ENCODE results near the gene FGFR2. TPM values are rescaled to one million over a fixed set of nuclear protein-coding genes. Genes with fewer than 3 reads are reported as not detected.

The FGFR2 gene
- total and polyA plus RNA-seq, 9 donors: 0.42 to 18.2 (median 1.9) TPM

- DNase-seq: no peak
- 63% methylated on average over 4 of the region's 5 CpGs for WGBS (ENCODE audit: insufficient coverage)
- Histone ChIP-seq H3K9me3 (replicated peaks; ENCODE audit: control insufficient read depth, low read depth, low read length) (no peaks in the 10 kb centered on the region), H3K4me1 (ENCODE audit: control insufficient read depth, insufficient read depth, low read length) (no peaks in the 10 kb centered on the region), H3K4me3 (ENCODE audit: low read length) (no peak overlapping the region), H3K36me3 (ENCODE audit: control insufficient read depth, insufficient read depth, low read length) (no peaks in the 10 kb centered on the region), H3K27ac (ENCODE audit: low read length) (no peak overlapping the region), H3K27me3 (ENCODE audit: control insufficient read depth, insufficient read depth, low read length) (no peaks in the 10 kb centered on the region)
Observed at GRCh38 chr10:121442086-121442935, 155.9 kb downstream of the FGFR2 start.

- no peak for DNase-seq
- Histone ChIP-seq H3K27me3 (ENCODE audit: control insufficient read depth, insufficient read depth, low read length) (no peaks in the 10 kb centered on the region), H3K9me3 (replicated peaks; ENCODE audit: control insufficient read depth, low read depth, low read length) (no peaks in the 10 kb centered on the region), H3K4me1 (ENCODE audit: control insufficient read depth, insufficient read depth, low read length) (no peaks in the 10 kb centered on the region), H3K36me3 (ENCODE audit: control insufficient read depth, insufficient read depth, low read length) (no peaks in the 10 kb centered on the region), H3K4me3 (ENCODE audit: low read length) (no peak overlapping the region), H3K27ac (ENCODE audit: low read length) (no peak overlapping the region)
- WGBS (ENCODE audit: insufficient coverage): no CpG with 5 or more reads among the region's 2 CpGs
Observed at GRCh38 chr10:121440461-121440860, 157.8 kb downstream of the FGFR2 start.

GRCh38 chr10:121438333-121438732 is 159.9 kb downstream of the FGFR2 start:
- no peak overlapping the region for H3K27ac ChIP-seq (ENCODE audit: low read length)
- H3K36me3 ChIP-seq (ENCODE audit: control insufficient read depth, insufficient read depth, low read length): no peaks in the 10 kb centered on the region
- no peak overlapping the region for H3K4me3 ChIP-seq (ENCODE audit: low read length)
- 100% methylated on average over 2 of the region's 2 CpGs for WGBS (ENCODE audit: insufficient coverage)
- DNase-seq: no peak
- no peaks in the 10 kb centered on the region for H3K4me1 ChIP-seq (ENCODE audit: control insufficient read depth, insufficient read depth, low read length)
- H3K27me3 ChIP-seq (ENCODE audit: control insufficient read depth, insufficient read depth, low read length): no peaks in the 10 kb centered on the region
- H3K9me3 ChIP-seq (replicated peaks; ENCODE audit: control insufficient read depth, low read depth, low read length): no peaks in the 10 kb centered on the region

GRCh38 chr10:121437596-121437995 is 160.6 kb downstream of the FGFR2 start:
- Histone ChIP-seq H3K36me3 (ENCODE audit: control insufficient read depth, insufficient read depth, low read length) (no peaks in the 10 kb centered on the region), H3K27me3 (ENCODE audit: control insufficient read depth, insufficient read depth, low read length) (no peaks in the 10 kb centered on the region), H3K4me1 (ENCODE audit: control insufficient read depth, insufficient read depth, low read length) (no peaks in the 10 kb centered on the region), H3K4me3 (ENCODE audit: low read length) (no peak overlapping the region), H3K9me3 (replicated peaks; ENCODE audit: control insufficient read depth, low read depth, low read length) (no peaks in the 10 kb centered on the region), H3K27ac (ENCODE audit: low read length) (no peak overlapping the region)
- 0% methylated on average over 2 of the region's 4 CpGs for WGBS (ENCODE audit: insufficient coverage)
- peak; percentile 36 for DNase-seq

GRCh38 chr10:121436630-121437341 is 161.5 kb downstream of the FGFR2 start:
- H3K27me3 ChIP-seq (ENCODE audit: control insufficient read depth, insufficient read depth, low read length): no peaks in the 10 kb centered on the region
- DNase-seq: peak; percentile 45
- no peaks in the 10 kb centered on the region for H3K4me1 ChIP-seq (ENCODE audit: control insufficient read depth, insufficient read depth, low read length)
- H3K4me3 ChIP-seq (ENCODE audit: low read length): no peak overlapping the region
- no peaks in the 10 kb centered on the region for H3K9me3 ChIP-seq (replicated peaks; ENCODE audit: control insufficient read depth, low read depth, low read length)
- no peaks in the 10 kb centered on the region for H3K36me3 ChIP-seq (ENCODE audit: control insufficient read depth, insufficient read depth, low read length)
- 21% methylated on average over 2 of the region's 5 CpGs for WGBS (ENCODE audit: insufficient coverage)
- no peak overlapping the region for H3K27ac ChIP-seq (ENCODE audit: low read length)

GRCh38 chr10:121436281-121436629 is 162.0 kb downstream of the FGFR2 start:
- Histone ChIP-seq H3K27me3 (ENCODE audit: control insufficient read depth, insufficient read depth, low read length) (no peaks in the 10 kb centered on the region), H3K36me3 (ENCODE audit: control insufficient read depth, insufficient read depth, low read length) (no peaks in the 10 kb centered on the region), H3K4me3 (ENCODE audit: low read length) (no peak overlapping the region), H3K4me1 (ENCODE audit: control insufficient read depth, insufficient read depth, low read length) (no peaks in the 10 kb centered on the region), H3K27ac (ENCODE audit: low read length) (no peak overlapping the region), H3K9me3 (replicated peaks; ENCODE audit: control insufficient read depth, low read depth, low read length) (no peaks in the 10 kb centered on the region)
- 85% methylated on average over 3 of the region's 5 CpGs for WGBS (ENCODE audit: insufficient coverage)
- no peak for DNase-seq

- Histone ChIP-seq H3K27me3 (ENCODE audit: control insufficient read depth, insufficient read depth, low read length) (no peaks in the 10 kb centered on the region), H3K36me3 (ENCODE audit: control insufficient read depth, insufficient read depth, low read length) (no peaks in the 10 kb centered on the region), H3K4me1 (ENCODE audit: control insufficient read depth, insufficient read depth, low read length) (no peaks in the 10 kb centered on the region), H3K9me3 (replicated peaks; ENCODE audit: control insufficient read depth, low read depth, low read length) (no peaks in the 10 kb centered on the region), H3K27ac (ENCODE audit: low read length) (no peak overlapping the region), H3K4me3 (ENCODE audit: low read length) (no peak overlapping the region)
- no peak for DNase-seq
- WGBS (ENCODE audit: insufficient coverage): 100% methylated on average over 1 of the region's 9 CpGs
Observed at GRCh38 chr10:121435099-121435875, 163.0 kb downstream of the FGFR2 start.

- Histone ChIP-seq H3K4me1 (ENCODE audit: control insufficient read depth, insufficient read depth, low read length) (no peaks in the 10 kb centered on the region), H3K4me3 (ENCODE audit: low read length) (no peak overlapping the region), H3K27ac (ENCODE audit: low read length) (no peak overlapping the region), H3K27me3 (ENCODE audit: control insufficient read depth, insufficient read depth, low read length) (no peaks in the 10 kb centered on the region), H3K9me3 (replicated peaks; ENCODE audit: control insufficient read depth, low read depth, low read length) (no peaks in the 10 kb centered on the region), H3K36me3 (ENCODE audit: control insufficient read depth, insufficient read depth, low read length) (no peaks in the 10 kb centered on the region)
- 97% methylated on average over 5 of the region's 7 CpGs for WGBS (ENCODE audit: insufficient coverage)
- no peak for DNase-seq
Observed at GRCh38 chr10:121433965-121434364, 164.3 kb downstream of the FGFR2 start.

- no peak overlapping the region for H3K4me3 ChIP-seq (ENCODE audit: low read length)
- no CpG with 5 or more reads among the region's 1 CpG for WGBS (ENCODE audit: insufficient coverage)
- no peak overlapping the region for H3K27ac ChIP-seq (ENCODE audit: low read length)
- no peaks in the 10 kb centered on the region for H3K4me1 ChIP-seq (ENCODE audit: control insufficient read depth, insufficient read depth, low read length)
- no peaks in the 10 kb centered on the region for H3K9me3 ChIP-seq (replicated peaks; ENCODE audit: control insufficient read depth, low read depth, low read length)
- peaks cover 2% of the 10 kb centered on the region for H3K27me3 ChIP-seq (ENCODE audit: control insufficient read depth, insufficient read depth, low read length)
- DNase-seq: no peak
- H3K36me3 ChIP-seq (ENCODE audit: control insufficient read depth, insufficient read depth, low read length): no peaks in the 10 kb centered on the region
Observed at GRCh38 chr10:121428867-121429266, 169.4 kb downstream of the FGFR2 start.

Data from muscle of leg (tissue), 11 donors.